ENCODE results near the gene ACSF3.

DNA sequence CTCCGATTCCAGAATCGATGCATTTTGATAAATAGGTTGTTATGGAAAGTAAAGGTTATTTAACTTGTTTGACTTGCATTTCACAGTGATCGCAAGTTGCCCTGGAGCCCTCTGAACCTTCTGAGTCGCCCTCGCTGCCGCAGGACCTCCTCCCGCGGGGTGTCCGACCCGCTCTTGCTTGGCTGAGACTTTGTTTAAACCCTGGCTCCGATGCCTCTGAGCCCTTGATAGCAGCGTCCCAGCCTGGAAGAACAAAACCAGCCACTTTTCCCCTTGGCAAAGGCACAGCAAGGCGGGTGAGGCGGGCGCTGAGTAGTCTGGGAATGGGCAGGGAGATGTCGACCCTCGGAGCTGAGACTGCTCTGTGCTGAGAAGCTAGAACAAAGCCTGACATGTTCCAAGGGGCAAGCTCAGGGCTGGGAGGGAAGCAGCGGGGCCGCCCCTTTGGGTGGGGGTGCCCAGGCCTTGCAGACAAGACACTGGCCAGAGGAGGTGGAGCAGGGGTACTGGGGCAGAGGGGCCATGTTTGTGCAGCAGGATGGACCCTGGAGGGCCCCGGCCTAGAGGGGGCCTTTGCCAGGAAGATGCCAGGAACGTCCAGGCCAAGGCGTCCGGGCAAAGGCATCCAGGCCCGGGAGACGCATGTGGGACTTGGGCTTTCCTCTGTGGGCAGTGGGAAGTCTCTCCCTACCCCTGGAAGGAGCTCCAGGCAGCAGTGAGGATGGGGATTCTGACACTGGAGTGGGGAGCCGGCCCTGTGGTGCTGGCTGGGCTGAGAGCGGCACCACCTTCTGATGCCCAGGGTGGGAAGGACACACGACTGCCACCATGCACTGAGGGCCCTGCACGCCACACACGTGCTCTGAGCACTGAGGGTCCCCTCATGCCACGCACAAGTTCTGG lies 47.6 kb downstream of the ACSF3 start:
- TF ChIP-seq, protein P1, sequence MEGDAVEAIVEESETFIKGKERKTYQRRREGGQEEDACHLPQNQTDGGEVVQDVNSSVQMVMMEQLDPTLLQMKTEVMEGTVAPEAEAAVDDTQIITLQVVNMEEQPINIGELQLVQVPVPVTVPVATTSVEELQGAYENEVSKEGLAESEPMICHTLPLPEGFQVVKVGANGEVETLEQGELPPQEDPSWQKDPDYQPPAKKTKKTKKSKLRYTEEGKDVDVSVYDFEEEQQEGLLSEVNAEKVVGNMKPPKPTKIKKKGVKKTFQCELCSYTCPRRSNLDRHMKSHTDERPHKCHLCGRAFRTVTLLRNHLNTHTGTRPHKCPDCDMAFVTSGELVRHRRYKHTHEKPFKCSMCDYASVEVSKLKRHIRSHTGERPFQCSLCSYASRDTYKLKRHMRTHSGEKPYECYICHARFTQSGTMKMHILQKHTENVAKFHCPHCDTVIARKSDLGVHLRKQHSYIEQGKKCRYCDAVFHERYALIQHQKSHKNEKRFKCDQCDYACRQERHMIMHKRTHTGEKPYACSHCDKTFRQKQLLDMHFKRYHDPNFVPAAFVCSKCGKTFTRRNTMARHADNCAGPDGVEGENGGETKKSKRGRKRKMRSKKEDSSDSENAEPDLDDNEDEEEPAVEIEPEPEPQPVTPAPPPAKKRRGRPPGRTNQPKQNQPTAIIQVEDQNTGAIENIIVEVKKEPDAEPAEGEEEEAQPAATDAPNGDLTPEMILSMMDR (IDR thresholded peaks at IDR 0.05), result no peak
- TF ChIP-seq POLR2AphosphoS5 (IDR thresholded peaks at IDR 0.05) (no peak), EP300 (IDR thresholded peaks at IDR 0.05) (no peak), POLR2A (IDR thresholded peaks at IDR 0.05) (no peak)

All from upper lobe of left lung (tissue), 4 donors.